ENCODE data around the gene NUP43. TPM values are rescaled to one million over a fixed set of nuclear protein-coding genes. Genes with fewer than 3 reads are reported as not detected.

NUP43 gene
- total RNA-seq, 4 donors from 2014 or later, result 14.6 to 35.2 (median 17.2) TPM

- DNase-seq (ENCODE audit: low spot score in 2 of 2), result no peak
- no peak overlapping the region for H3K4me3 ChIP-seq (ENCODE audit: low read depth, poor library complexity, severe bottlenecking)
- TF ChIP-seq POLR2A (IDR thresholded peaks at IDR 0.05) (no peak), CTCF (IDR thresholded peaks at IDR 0.05) (no peak)
- intact Hi-C loops (cut with DNase I; ENCODE audit: low total_unique reads), result no loop called here
- WGBS, 2 donors, result 93 to 96% methylated on average over 6 of the region's 6 CpGs
Observed at GRCh38 chr6:149771925-149772324, 25.6 kb upstream of the NUP43 start.

DNA sequence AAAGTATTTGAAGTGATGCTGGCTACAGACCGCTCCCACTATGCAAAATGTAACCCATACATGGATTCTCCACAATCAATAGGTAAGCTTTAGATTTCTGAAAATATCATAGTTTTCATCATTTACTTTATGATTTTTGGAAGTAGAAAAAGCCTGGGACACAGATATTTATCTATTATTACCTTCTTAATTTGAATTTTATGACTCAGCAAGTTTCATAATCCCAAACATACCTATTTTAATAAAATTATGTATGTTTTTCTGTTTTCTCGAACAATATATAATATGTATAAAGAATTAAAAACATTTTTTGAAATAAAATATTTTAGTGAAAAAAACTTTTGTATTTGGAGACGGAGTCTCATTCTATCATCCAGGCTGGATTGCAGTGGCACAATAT is 24.9 kb upstream of the NUP43 start:
- WGBS, 2 donors, result 97 to 98% methylated on average over 3 of the region's 3 CpGs
- TF ChIP-seq POLR2A (IDR thresholded peaks at IDR 0.05), result no peak
- DNase-seq (ENCODE audit: low spot score in 2 of 2), result no peak
- intact Hi-C loops (cut with DNase I; ENCODE audit: low total_unique reads), result no loop called here
- H3K4me3 ChIP-seq (ENCODE audit: low read depth, poor library complexity, severe bottlenecking), result no peak overlapping the region

GRCh38 chr6:149769676-149770075 is 23.3 kb upstream of the NUP43 start:
- no peak for TF ChIP-seq CTCF (IDR thresholded peaks at IDR 0.05)
- TF ChIP-seq POLR2A (IDR thresholded peaks at IDR 0.05), result no peak
- 100% methylated on average over 2 of the region's 2 CpGs for WGBS, 2 donors
- H3K4me3 ChIP-seq (ENCODE audit: low read depth, poor library complexity, severe bottlenecking), result no peak overlapping the region
- DNase-seq (ENCODE audit: low spot score in 2 of 2), result no peak
- intact Hi-C loops (cut with DNase I; ENCODE audit: low total_unique reads), result no loop called here

- TF ChIP-seq POLR2A (IDR thresholded peaks at IDR 0.05) (no peak), CTCF (IDR thresholded peaks at IDR 0.05) (no peak)
- intact Hi-C loops (cut with DNase I; ENCODE audit: low total_unique reads), result no loop called here
- H3K4me3 ChIP-seq (ENCODE audit: low read depth, poor library complexity, severe bottlenecking), result no peak overlapping the region
- WGBS, 2 donors, result 59 to 64% methylated on average over 3 of the region's 3 CpGs
- DNase-seq (ENCODE audit: low spot score in 2 of 2), result no peak
Observed at GRCh38 chr6:149766156-149766769, 19.9 kb upstream of the NUP43 start.

- intact Hi-C loops (cut with DNase I; ENCODE audit: low total_unique reads), result no loop called here
- DNase-seq (ENCODE audit: low spot score in 2 of 2), result no peak
- H3K4me3 ChIP-seq (ENCODE audit: low read depth, poor library complexity, severe bottlenecking), result no peak overlapping the region
- TF ChIP-seq CTCF (IDR thresholded peaks at IDR 0.05) (no peak), POLR2A (IDR thresholded peaks at IDR 0.05) (no peak)
Observed at GRCh38 chr6:149763866-149764265, 17.5 kb upstream of the NUP43 start.

DNA sequence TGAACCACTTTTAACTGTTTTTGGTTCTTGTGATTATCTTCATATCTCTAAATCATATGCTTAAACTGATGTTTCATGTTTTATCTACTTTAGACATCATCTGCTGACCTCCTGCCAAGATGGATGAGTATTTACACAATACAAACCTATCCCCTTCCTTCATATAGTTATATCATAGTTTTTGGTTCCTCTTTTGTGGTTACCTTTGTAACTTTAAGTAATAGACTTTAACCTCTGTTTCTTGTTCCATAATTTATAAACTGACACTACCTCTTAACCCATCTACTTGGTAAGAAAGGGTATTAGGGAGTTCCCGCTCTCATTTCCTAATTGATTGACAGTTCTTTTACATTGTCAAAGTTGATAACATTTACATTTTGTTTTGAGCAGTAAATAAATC is 15.1 kb upstream of the NUP43 start:
- no peak overlapping the region for H3K4me3 ChIP-seq (ENCODE audit: low read depth, poor library complexity, severe bottlenecking)
- intact Hi-C loops (cut with DNase I; ENCODE audit: low total_unique reads), result no loop called here
- 88 to 90% methylated on average over 1 of the region's 1 CpG for WGBS, 2 donors
- DNase-seq (ENCODE audit: low spot score in 2 of 2), result no peak
- TF ChIP-seq CTCF (IDR thresholded peaks at IDR 0.05) (no peak), POLR2A (IDR thresholded peaks at IDR 0.05) (no peak)

All from lower leg skin (tissue), 4 donors.